HG03159 (cell line): ENCODE measurements around the gene HOXB6.

Experiments
- ATAC-seq: cut with Tn5 transposase; IDR thresholded peaks from one replicate; pipeline ENCODE4 v1.9.1; 2021; ENCODE audit warnings: mild to moderate bottlenecking, moderate library complexity; ENCODE audit not compliant: unreplicated experiment

Gene HOXB6

DNA sequence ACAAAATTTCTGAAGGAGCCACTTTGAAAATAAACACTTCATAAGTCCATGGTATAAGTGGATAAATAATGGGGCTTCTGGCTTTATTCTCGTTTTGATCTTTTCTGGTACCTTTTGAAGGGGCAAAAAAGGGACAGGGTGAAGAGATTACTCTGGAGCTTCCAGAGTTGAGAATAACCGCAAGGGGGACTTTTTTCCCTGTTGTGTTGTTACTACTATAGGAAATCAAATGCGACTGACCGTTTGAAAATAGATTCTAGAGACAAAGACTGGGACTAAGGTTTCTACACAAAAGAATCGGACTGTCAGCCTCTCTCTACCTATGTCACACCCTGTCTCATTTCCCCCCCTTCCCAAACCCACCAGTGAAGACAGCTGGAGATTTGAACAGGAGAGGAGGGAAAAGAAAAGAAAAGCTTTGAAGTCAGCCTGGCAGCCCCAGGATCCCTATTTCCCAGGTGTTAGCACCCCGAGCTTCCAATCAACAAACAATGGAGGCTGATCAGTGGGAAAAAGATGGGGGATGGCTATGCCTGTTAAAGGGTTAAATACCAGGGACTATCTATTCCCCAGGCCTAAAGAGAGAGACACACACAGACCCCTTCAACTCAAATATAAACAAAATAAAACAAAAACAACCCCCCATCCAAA, 35.0 kb downstream of the HOXB6 start:
- no peak for ATAC-seq

DNA sequence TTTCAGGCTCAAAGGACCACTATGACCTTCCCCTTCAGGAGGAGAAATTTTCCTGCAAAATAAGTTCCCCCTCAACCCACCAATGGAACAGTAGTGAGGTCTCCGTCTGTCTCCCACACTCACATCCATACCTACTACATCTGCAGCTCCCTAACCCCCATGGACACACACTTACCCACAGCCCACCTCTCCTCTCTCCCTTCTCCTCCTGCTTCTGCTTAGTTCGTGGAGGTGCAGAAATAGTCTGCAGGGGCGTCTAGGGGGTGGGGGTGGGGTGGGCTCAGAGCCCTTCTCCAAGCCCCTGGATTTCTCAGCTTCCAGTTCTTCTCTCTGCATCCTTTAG, 35.6 kb downstream of the HOXB6 start:
- ATAC-seq, result no peak

DNA sequence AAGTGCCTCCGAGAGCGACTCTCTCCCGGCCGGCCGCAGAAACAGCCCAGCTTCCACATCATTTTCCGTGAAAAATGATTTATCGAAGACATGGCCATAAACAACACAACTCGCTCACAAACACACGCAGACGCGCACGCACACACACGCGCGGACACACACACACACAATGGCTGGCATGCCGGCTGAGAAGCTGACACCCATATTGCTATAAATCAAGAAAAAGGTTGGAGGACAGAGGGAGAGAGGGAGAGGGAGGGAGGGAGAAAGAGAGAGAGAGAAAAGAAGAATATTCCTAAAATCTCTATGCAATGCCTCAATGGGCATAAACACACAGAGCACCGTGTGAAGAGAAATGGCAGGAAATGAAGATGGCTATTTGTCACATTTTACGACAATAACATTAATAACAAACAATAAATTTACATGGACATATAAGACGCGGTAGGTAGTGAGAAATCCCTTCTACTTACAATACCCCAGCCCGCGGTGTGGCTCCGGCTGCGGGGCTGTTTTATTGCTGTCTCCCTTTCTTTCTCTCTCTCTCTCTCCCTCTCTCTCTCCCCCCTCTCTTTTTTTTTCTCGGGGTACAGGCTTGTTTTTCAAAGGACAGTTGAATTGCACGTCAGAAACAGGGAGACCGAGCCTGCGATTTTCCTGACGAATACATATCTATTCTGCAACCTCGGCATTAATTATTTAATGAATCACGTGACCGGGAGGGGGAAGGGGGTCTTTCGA, 36.1 kb downstream of the HOXB6 start:
- ATAC-seq, result no peak

DNA sequence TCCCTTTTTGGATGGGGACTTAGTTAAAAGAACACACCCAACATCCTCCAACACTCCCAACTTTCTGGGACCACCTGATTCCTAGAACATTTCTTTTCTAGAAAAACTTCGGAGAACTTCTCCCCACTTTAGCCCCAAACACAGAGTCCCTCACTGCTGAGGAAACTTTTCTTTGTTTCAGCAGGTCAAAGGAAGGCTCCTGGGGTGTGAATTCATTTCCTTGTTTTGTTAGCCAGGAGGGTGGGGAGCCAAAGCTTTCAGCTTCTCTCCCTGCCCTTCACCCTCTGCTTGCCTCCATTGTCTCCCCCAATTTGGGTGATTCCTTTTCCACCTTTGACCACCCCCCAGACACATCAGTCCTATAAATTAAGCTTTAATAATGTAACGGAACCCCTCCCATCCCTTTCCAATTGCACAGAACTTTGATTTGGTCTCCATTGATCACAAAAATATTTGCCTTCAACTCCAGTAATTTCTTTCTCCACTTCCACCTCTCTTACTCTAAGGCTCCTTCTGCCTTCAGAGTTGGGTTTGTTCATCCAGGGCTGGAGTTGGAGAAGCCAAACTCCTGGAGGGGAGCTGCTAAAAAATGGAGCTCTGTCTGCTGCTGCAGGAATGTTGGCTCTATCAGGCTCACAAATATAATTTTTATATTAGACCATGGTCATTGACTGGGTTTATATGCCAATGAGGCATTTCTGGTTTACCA, 37.0 kb downstream of the HOXB6 start:
- no peak for ATAC-seq

DNA sequence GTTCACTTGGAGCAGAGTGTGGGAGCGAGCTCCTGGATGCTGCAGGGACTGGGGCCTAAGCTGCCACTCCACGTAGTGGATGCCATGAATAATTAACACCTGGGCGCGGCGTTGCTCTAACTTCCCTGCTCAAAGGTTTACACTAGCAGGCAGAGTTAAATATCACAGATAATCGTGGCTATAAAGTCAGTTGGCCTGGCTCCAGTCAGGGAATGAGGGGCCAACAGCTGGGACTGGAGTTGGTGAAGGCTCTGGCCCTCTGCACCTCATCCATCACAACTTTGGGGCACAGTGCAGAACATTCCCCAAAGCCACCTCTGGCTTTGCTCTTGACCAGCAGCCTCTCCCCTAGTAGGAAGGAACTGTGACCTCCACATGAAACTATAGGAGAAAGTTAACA, 37.6 kb downstream of the HOXB6 start:
- no peak for ATAC-seq

DNA sequence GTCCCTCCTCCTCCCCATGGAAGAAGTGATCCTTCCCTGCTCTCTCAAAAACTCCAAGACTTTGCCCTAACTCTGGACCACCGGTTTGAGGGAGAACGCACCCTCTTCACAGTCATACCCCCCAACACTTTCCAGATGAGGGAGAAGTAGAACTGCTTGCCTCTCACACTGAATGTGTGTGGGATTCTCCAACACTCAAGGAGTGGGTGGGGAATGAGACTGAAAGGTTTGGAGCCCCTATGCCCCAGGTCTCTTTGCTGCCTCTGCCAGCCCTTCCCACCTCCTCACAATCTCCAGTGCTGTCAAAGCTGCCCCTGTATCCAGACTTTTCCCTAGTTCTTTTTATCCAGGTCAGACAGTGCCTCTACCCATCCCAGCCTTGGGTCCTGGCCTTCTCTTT, 38.1 kb downstream of the HOXB6 start:
- no peak for ATAC-seq

DNA sequence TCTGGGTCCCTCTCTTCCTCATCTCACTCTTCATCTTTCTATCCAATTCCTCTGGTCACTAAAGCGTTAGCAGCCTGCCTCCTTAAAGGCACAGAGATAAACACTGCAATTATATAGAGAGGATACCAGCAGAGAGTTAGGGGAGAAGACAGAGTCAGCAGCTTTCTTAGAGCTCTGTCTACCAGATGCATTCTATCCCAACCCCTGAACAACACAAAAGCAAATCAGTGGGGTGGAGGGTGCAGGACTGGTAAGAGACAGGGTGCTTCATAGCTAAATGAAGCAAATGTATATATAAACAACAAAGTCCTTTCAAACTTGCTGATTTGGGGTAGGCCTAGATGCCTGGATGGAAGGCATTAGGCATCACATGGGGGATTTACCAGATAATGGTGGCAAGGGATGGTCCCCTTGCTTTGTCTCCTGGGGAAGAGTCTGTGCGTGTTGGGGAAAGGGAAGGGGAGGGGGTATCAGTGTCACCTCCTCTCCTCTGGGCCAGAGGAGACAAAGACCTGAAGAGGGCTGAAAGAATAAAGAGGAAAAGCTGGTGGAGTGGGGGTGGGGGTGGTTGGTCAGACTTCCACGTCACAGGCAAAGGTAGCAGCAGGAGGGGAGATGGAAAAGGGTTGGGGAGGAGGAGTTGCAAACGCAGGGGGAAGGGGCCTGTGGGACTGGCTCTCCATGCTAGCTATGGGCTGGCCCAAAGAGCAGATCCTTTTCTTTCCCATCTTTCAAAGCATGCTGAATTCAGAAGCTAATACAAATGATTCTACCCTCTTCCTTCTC, 38.7 kb downstream of the HOXB6 start:
- ATAC-seq, result no peak

DNA sequence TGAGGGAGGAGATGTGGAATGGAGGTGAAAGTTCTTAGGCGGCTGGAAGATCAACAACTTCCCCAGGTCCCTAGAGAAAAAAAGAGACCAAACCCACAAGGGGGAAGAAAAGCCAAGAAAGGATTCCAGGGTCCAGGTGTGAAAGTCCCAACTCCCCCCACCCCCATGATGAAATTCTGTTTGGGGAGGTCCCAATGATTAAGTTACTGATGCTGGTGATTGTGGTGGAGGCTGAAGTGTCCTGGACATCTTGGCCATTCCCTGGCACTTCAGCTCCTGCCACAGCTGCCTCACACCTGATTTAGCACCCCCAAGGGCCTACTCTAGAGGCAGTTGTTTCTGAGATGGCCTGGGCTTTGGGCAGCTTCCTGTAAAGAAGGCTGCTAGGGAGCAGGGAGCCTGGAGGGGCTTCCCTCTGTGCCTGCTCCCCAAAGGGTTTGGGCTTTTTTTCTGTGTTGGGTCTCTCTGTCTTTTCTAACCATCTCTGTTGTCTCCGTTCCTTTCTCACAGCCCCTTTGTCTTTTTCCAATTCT, 39.7 kb downstream of the HOXB6 start:
- ATAC-seq, result no peak

DNA sequence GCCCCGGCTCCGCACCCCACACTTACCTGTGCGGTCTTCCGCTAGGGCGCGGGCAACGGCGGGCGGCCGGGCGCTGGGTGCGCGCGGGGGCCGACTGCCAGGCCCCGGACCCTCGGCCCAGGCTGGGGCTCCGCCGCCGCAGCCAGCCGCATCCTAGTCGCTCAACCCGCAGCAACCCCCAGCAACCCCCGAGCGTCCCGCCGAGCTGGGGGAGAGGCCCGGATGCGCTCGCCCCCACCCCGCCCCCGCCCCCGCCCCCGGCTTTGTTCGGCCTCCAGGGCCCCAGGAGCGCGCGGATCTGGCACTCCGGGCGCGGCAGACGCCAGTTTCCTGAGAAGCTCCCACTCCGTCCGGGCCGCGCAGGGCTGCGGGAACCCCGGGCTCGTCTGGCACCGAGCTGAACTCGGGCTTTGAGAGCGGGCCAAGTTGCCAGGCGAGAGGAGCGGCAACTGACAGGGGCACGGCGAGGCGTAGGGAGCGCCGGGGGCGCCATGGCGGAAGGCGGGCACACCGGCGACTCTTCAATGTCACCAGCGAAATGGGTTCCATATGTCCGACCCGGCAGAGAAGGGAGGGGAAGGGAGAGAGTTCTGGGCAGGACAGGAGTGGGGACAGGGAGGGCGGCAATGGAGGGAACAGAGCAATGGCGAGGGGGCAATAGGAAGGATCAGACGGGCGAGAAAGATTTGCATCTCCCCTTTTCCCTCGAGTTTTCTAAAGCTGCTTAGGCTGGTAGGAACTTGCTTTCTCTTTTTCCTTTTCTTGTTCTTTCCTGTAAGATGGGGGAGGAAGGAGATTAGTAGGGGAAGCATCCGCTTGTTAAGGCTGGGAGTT, 40.4 kb downstream of the HOXB6 start:
- no peak for ATAC-seq

DNA sequence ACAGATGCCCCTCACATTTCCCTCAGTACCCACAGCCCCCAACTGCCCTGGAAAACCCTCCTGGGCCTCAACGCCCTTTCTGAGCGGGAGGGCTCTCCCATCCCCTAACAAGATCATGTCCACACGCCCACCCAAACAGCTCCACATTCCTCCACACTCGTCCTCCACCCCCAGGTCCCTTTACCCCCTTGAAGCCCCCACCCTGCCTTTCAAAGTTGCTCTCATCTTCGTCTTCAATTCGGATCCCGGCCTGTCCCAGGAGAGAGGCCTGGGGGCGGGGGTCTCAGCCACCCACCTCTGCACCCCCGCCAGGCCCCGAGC, 41.0 kb downstream of the HOXB6 start:
- ATAC-seq, result no peak

DNA sequence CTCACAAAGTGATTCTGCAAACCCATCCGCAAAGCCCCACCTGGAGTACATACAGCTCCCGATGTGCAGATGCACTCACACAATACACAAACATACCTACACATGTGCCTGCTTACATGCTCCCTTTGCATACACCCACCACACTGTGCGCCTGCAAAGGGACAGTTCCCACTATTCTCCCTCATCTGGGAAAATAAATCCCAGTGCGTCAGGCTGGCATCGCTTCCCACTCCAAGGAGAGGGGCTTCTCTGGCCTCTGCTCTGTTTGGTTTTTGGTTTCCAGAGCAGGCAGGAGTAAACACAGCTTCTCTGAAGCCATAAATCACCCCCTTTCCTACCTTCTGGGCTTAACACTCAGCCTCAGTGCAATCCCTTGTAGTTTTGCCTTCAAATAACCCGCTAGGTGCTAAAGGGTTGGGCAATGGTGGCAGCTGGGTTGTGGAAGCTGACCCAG, 41.4 kb downstream of the HOXB6 start:
- no peak for ATAC-seq

DNA sequence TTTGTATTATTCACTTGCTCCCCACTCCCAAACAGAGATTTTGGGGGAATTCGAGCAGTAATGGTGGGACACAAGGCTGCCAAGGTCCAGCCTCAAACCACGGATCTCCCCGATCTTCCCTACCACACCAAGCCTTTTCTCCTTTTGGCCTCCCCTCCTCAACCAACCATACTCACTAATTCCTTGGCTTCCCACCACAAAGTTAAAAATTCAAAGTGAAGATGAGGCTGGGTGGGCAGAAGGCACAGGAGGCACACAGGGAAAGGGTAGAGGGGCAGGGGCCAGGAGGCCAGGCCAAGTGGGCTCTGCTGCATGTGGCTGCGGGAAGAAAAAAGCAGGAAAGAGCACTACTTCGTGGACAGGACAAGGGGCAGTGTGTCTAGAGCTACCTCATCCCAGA, 41.9 kb downstream of the HOXB6 start:
- no peak for ATAC-seq

DNA sequence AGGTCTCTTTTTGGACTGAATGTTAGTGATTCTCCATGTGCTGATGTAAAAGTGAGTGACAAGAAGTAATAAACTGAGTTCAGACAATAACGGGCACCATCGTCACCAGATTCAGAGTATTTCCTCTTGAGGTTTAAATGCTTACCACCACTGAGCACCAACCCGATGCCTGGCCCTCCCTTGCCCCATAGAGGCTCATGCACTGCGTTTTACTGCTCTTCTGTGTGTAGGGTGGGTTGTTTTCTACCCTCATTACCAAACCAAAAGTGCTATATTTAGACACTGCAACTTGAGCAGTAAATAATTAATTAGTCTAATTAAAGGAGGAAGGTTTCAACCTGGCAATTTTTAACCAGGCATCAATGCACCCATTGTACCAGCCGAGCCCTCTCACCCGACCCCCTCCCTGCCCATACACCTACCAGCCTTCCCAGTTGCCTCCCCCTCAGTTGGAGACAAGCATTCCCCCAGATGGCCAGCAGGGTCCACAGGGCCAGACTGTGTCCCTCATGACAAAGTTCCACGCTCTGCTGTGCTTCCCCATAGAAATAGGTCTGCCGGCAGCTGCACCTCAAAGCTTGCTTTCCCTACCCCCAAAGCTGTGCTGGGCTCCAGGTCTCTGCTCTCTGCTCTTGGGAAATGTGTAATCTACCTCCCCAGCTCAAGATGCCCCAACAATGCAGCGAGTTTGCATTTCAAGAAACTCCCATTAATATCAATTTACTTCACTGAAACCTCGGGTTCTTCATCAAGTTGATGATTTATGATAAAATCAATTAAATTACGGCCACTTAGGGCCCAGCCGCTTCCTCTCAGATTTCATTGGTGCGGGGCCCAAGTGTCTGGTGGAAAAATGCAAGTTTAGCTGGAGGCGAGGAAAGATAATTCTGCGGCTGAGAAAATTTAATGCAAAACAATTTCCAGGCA, 42.6 kb downstream of the HOXB6 start:
- no peak for ATAC-seq

DNA sequence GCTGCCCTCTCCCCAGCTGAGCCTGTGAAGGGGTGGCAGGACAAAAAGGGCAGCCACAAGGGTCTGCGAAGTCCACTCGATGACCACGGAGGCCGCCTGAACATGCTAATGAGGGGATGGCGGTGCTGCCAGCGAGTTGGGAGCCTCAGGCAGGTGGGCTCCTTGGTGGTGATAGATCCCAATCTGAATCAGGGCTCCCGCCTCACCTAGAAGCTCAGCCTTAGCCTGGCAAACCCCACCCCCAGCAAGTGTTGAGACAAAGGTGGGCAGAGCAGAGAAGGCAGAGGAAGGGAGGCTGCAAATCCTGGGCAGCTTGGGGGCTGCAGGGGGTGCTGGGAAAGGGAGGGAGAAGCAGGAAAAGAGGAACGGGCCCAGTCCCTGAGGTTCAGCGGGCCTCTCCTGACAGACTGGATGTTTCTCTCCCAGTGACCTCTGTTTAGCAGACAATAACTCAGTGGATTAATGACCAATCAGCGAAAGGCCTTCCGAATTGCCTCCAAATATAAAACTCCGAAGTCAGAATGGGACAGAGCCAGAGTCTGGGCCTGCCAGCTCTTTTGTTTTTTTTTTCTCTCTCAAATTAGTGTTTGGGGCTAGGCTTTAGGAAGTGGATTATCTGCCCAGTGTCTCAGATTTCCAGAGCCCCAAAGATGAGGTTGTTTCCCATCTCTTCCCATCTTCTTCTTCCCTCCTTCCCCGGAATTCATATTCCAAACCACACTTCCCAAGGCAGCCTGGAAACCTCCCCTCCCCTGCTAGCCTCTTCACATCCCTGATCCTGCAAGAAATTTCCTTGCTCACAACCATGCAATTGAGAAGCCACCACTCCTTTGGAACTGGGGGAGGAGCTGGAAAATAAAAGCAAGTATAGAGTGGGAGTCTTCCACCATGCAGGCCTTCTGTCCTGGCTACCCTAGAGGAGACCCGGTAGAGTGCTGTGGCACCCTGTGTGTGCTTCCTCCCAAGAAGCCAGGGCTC, 44.7 kb downstream of the HOXB6 start:
- ATAC-seq, result no peak

DNA sequence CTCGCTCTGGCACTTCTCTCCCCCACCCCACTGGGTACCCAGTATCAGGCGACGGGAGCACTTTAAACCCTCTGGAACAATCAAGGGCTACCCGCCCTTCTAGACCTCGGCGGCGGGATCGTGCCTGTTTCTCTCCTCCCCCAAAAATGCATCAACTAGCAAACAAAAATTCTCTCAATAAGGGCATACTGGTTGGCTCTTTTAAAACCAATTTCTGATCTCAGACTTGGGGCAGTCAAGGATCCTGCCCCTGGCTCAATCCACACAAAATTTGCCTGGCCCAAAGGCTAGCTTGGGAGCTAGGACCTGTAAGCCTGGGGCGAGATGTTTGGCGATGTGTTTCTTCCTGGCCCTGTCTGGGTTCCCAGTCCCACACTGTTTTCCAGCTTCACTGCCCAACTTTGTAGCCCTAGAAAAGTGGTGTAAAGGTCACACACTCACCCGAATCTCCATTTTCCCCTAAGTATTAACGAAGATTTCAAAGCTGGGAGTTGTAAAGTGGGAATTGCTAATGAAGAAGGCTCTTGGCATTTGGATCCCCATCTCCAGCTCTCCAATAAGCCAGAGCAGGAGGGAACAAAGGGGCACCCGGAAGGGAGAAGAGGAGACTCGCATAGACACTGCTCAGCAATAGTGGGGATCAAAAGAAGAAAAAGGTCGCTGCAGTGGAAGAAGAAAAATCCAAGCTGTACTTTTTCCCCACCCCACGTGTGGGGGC, 45.5 kb downstream of the HOXB6 start:
- no peak for ATAC-seq

DNA sequence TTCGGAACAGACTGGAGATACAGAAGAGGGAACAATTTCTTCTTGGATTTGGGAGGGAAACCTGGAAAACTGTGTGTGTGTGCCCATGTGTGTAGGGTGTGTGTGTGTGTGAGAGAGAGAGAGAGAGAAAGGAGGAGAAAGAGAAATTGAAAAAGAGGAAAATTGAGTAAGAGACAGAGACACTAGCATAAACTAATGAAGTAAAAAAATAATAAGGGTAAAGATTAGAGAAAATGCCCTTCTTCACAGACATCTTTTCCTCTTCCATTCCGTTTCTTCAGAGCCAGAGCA, 46.0 kb downstream of the HOXB6 start:
- no peak for ATAC-seq

DNA sequence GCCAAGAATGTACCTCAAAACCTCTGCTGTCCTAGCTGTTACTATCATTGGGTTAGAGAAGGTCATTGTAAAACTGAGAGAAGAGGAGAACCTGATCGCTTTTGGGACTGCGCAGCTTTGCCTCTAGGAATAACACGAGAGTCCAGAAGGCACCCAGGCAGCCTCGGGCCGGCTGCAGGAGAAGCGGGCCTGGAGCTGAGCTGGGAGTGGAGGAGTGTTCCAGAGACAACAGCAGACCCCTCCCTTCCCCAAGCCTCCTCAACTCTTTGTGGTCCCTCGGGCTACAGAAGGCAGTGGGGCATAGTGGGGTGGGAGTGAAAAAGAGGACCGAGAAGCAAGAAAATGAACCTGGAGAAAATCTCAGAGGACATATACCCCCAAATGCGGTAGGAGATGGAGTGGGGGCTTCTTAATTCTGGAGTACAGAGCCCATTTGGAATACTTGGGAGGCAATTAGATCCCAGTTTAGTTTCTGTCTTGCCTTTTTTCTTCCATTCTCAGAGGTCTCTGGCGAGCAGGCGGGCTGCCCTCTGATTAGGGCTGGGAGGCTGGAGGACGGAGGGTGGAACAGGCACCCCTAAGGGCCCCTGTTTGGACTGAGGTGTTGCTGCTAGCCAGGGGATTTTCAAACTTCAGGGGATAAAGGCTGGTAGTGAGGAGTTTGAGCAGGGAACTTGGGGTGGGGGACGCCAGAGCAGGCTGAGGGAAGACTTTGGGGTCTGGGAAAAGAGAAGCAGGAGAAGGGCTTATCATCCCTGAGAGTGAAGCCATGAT, 46.5 kb downstream of the HOXB6 start:
- no peak for ATAC-seq
